K562 (cell line): ENCODE measurements around the gene ZFP36. TPM values are rescaled to one million over a fixed set of nuclear protein-coding genes. Genes with fewer than 3 reads are reported as not detected.

Experiments
- ATAC-seq: fragments of 200-7000 bp; cut with Tn5 transposase; 3 replicates; pipeline ENCODE4 v1.9.1; 2020; ENCODE audit warnings: moderate library complexity
- BruUV-seq: library from RNA; stranded (reverse); fragments of 400-500 nt; replicated peaks from 2 replicates; lab custom pipeline; 2021; lab: Mats Ljungman, UMichigan
- CTCF ChIA-PET: fragments of 300-600 bp; formaldehyde crosslinking; extraction: SDS; loops from one replicate; lab custom pipeline; 2021; ENCODE audit warnings: low intra/inter-chr PET ratio; lab: Yijun Ruan, JAX
- POLR2A ChIA-PET: fragments of 300-600, 350-650 bp; sonication (Branson Sonifier 250); formaldehyde crosslinking; extraction: SDS; loops from one replicate; lab custom pipeline; 2021; ENCODE audit warnings: antibody characterized with exemption, inconsistent platforms; lab: Yijun Ruan, JAX
- DNase-seq, 4 experiments: peaks; one replicate each; pipeline versions ENCODE4 v3.0.0 to v3.0.0-alpha.2; 2011 to 2018; ENCODE audit warnings: low spot score in 3 of 4, mixed read lengths in 3 of 4; ENCODE audit errors: extremely low read depth in 1 of 4
- FAIRE-seq: peaks from 2 replicates; lab custom pipeline; 2011; peaks lifted over from hg19 to GRCh38; lab: Jason Lieb, UNC
- H2AFZ ChIP-seq: 2 replicates; pipeline ENCODE4 v1.6.0; 2011; ENCODE audit warnings: low read depth, low read length, control low read depth, inconsistent platforms
- H3K27ac ChIP-seq: fragments of 200-600 bp; 3 replicates; pipeline ENCODE4 v1.8.0; 2011; ENCODE audit warnings: low read depth, mild to moderate bottlenecking, control low read depth, inconsistent platforms, low read length, moderate library complexity, mixed read lengths; ENCODE audit errors: extremely low read depth
- H3K27me3 ChIP-seq, 2 experiments: fragments of 300-600 bp in 1 of 2; 2 replicates in 1 of 2; 3 replicates in 1 of 2; pipeline versions ENCODE4 v1.6.0 to v1.8.0; 2011; ENCODE audit warnings: inconsistent platforms in 2 of 2, low read length in 2 of 2, mild to moderate bottlenecking in 1 of 2, mixed read lengths in 1 of 2, moderate library complexity in 1 of 2; ENCODE audit not compliant: control insufficient read depth in 2 of 2, insufficient read depth in 2 of 2
- H3K36me3 ChIP-seq: fragments of 300-600 bp; 3 replicates; pipeline ENCODE4 v1.8.0; 2011; ENCODE audit warnings: mild to moderate bottlenecking, low read length, inconsistent platforms; ENCODE audit not compliant: control insufficient read depth, insufficient read depth
- H3K4me1 ChIP-seq, 2 experiments: fragments of 200-600 bp in 1 of 2; replicated peaks in 1 of 2; 2 replicates in 1 of 2; 3 replicates in 1 of 2; pipeline versions ENCODE4 v1.5.1 to v1.8.0; 2011; ENCODE audit warnings: inconsistent platforms in 2 of 2, low read length in 2 of 2, mild to moderate bottlenecking in 1 of 2, mixed read lengths in 1 of 2, moderate library complexity in 1 of 2; ENCODE audit not compliant: control insufficient read depth in 2 of 2, insufficient read depth in 2 of 2
- H3K4me2 ChIP-seq: 2 replicates; pipeline ENCODE4 v1.6.1; 2011; ENCODE audit warnings: low read length, control low read depth, inconsistent platforms, mixed read lengths; ENCODE audit not compliant: insufficient read depth
- H3K4me3 ChIP-seq: fragments of 200-600 bp; sonication (generic), shearing (Covaris generic); 2 replicates; pipeline ENCODE4 v1.5.1; 2016; ENCODE audit warnings: control low read depth, inconsistent platforms
- H3K79me2 ChIP-seq: fragments of 200-600 bp; 3 replicates; pipeline ENCODE4 v1.8.0; 2011; ENCODE audit warnings: low read length, inconsistent platforms; ENCODE audit not compliant: control insufficient read depth, insufficient read depth
- H3K9ac ChIP-seq, 2 experiments: 2 replicates each; pipeline versions ENCODE4 v1.6.0 to v1.6.1; 2011; ENCODE audit warnings: low read depth in 2 of 2, low read length in 2 of 2, control low read depth in 1 of 2, inconsistent platforms in 1 of 2, mild to moderate bottlenecking in 1 of 2, mixed read lengths in 1 of 2; ENCODE audit not compliant: insufficient read depth in 1 of 2
- H3K9me1 ChIP-seq: one replicate; pipeline ENCODE4 v1.6.0; 2011; ENCODE audit warnings: inconsistent platforms, mild to moderate bottlenecking, low read length, moderate library complexity; ENCODE audit not compliant: control insufficient read depth, insufficient read depth
- H3K9me3 ChIP-seq: replicated peaks from 2 replicates; pipeline ENCODE4 v1.5.1; 2011; ENCODE audit warnings: low read depth, low read length, inconsistent platforms; ENCODE audit not compliant: control insufficient read depth, insufficient read depth
- H4K20me1 ChIP-seq: replicated peaks from 2 replicates; pipeline ENCODE4 v1.6.1; 2011; ENCODE audit warnings: low read length, inconsistent platforms, mixed read lengths; ENCODE audit not compliant: control insufficient read depth, insufficient read depth
- CBX1 ChIP-seq: sonication (generic); IDR thresholded peaks from 2 replicates; pipeline ENCODE4 v1.6.1; 2016; ENCODE audit warnings: antibody characterized with exemption, low read depth, mild to moderate bottlenecking
- E2F5 ChIP-seq: sonication (generic); formaldehyde crosslinking; IDR thresholded peaks from 2 replicates; pipeline ENCODE4 v1.8.0; 2022; ENCODE audit warnings: mild to moderate bottlenecking, missing genetic modification reagents
- HMBOX1 ChIP-seq: sonication (generic); IDR thresholded peaks from 2 replicates; pipeline ENCODE4 v1.6.1; 2016
- KLF1 ChIP-seq: fragments of 450-650 bp; IDR thresholded peaks from 2 replicates; pipeline ENCODE4 v1.6.1; 2016; ENCODE audit warnings: missing genetic modification characterization, missing compliant biosample characterization
- KLF10 ChIP-seq: fragments of 250-450 bp; sonication (Bioruptor Pico); IDR thresholded peaks from 2 replicates; pipeline ENCODE4 v1.6.1; 2021; ENCODE audit warnings: matching md5 sums
- NFE2 ChIP-seq: IDR thresholded peaks from 2 replicates; pipeline ENCODE4 v1.6.1; 2014; ENCODE audit warnings: antibody characterized with exemption, low read depth
- POLR3A ChIP-seq: IDR thresholded peaks from 2 replicates; pipeline ENCODE4 v1.6.1; 2011; ENCODE audit warnings: borderline replicate concordance, mild to moderate bottlenecking, moderate library complexity; ENCODE audit not compliant: insufficient read length, insufficient read depth; ENCODE audit errors: extremely low read depth
- TGIF2 ChIP-seq: sonication (generic); formaldehyde crosslinking; IDR thresholded peaks from 2 replicates; pipeline ENCODE4 v1.8.1; 2022; ENCODE audit warnings: mild to moderate bottlenecking, missing genetic modification reagents, moderate library complexity
- THAP12 ChIP-seq: fragments of 250-450 bp; sonication (Bioruptor Pico); IDR thresholded peaks from 2 replicates; pipeline ENCODE4 v1.9.0; 2021; ENCODE audit warnings: mild to moderate bottlenecking, inconsistent platforms
- TRIM25 ChIP-seq: fragments of 450-650 bp; IDR thresholded peaks from 2 replicates; pipeline ENCODE4 v1.7.0; 2016; ENCODE audit warnings: borderline replicate concordance
- ZBTB17 ChIP-seq: fragments of 450-650 bp; formaldehyde crosslinking; IDR thresholded peaks from 2 replicates; pipeline ENCODE4 v1.4.0; 2020; ENCODE audit warnings: mild to moderate bottlenecking
- ZNF280A ChIP-seq: fragments of 450-650 bp; IDR thresholded peaks from 2 replicates; pipeline ENCODE4 v1.6.1; 2018; ENCODE audit warnings: mild to moderate bottlenecking, low read depth; ENCODE audit not compliant: partially characterized antibody
- ZNF644 ChIP-seq: fragments of 200-800 bp; sonication (Bioruptor generic); IDR thresholded peaks from 2 replicates; pipeline ENCODE4 v1.6.1; 2016; ENCODE audit warnings: low read depth, missing genetic modification characterization, missing compliant biosample characterization
- ZNF785 ChIP-seq: fragments of 250-450 bp; sonication (Bioruptor Pico); IDR thresholded peaks from 2 replicates; pipeline ENCODE4 v1.4.0; 2020; ENCODE audit warnings: mild to moderate bottlenecking
- in situ Hi-C: fragments of 300-500 bp; cut with MboI; formaldehyde crosslinking; loops from 4 replicates; pipeline ENCODE4 v1.15.0; 2018; ENCODE audit warnings: inconsistent platforms, mixed read lengths
- intact Hi-C: fragments of 100-400 bp; cut with micrococcal nuclease; formaldehyde crosslinking; loops from 2 replicates; pipeline ENCODE4 v1.14.2; 2022
- polyA plus RNA-seq, 8 experiments: library from polyadenylated mRNA; depleted of rRNA in 4 of 8; stranded (reverse) in 5 of 8; unstranded in 3 of 8; fragments of >200 nt; fragmentation: Nextera tagmentation in 2 of 8; fragmentation: Illumina TruSeq in 1 of 8; extraction: Ambion mirVana in 2 of 8; extraction: Trizol in 1 of 8; gene quantifications; 2 replicates each; pipeline versions ENCODE4 v1.2.1 to v1.2.3, GENCODE V29; 2011 to 2014; ENCODE audit warnings: inconsistent platforms in 1 of 8, missing spikeins in 1 of 8
- total RNA-seq, 7 experiments: library from RNA; depleted of rRNA in 6 of 7; stranded (reverse); fragments of >200 nt in 6 of 7; fragmentation: Illumina TruSeq in 2 of 7; extraction: Trizol in 2 of 7; gene quantifications; 2 replicates each; pipeline versions ENCODE4 v1.2.1 to v1.2.3, GENCODE V29; 2011 to 2021; ENCODE audit warnings: low replicate concordance in 1 of 7

ZFP36 gene
- total and polyA plus RNA-seq, 9 of the 15 experiments (the other 6 are each of a cell fraction or from before 2014, with no cell fraction given): 1.0 to 20.1 (median 3.5) TPM

- TF ChIP-seq E2F5 (CRISPR knock-in tag) (no peak), ZNF785 (CRISPR knock-in tag) (no peak), ZNF644 (tag) (no peak)
Observed at GRCh38 chr19:39372941-39373340, 33.7 kb upstream of the ZFP36 start (continued).

- Histone ChIP-seq H3K27me3 (no peaks in the 10 kb centered on the region), H2AFZ (no peak overlapping the region), H3K4me3 (no peak overlapping the region), H3K27ac (no peak overlapping the region), H3K9me3 (no peaks in the 10 kb centered on the region), H3K79me2 (no peaks in the 10 kb centered on the region), H3K4me2 (no peak overlapping the region), H3K4me1 (peaks cover 2 to 10% of the 10 kb centered on the region in 2 experiments; a peak in 3 of 5 replicates), H3K9ac (no peak overlapping the region), H3K36me3 (peaks cover 92% of the 10 kb centered on the region), H4K20me1 (peaks cover 1% of the 10 kb centered on the region; the same call in 1 of the 2 replicates), H3K9me1 (peaks cover 6% of the 10 kb centered on the region)
- intact Hi-C loops (no loop called here), in situ Hi-C loops (no loop called here)
- DNase-seq (no peak), ATAC-seq (no peak), FAIRE-seq (no peak)
- no TSS peak for BruUV-seq
- ChIA-PET POLR2A (interaction anchor here (0.9 to 1.0 kb wide), 4 partner anchors 15 to 105 kb away, joined by 3 to 4 read pairs (median 3); partner anchors contain the start of genes MED29, PAF1, RPS16 and TIMM50), CTCF (no interaction called here)
- TF ChIP-seq POLR3A: no peak
- TF ChIP-seq TRIM25: no peak
- no peak for TF ChIP-seq TGIF2
- no peak for TF ChIP-seq ZBTB17 (CRISPR knock-in tag)
- TF ChIP-seq CBX1: no peak
- no peak for TF ChIP-seq THAP12 (CRISPR knock-in tag)
- TF ChIP-seq ZNF280A: no peak
- no peak for TF ChIP-seq NFE2
- TF ChIP-seq HMBOX1: no peak
- TF ChIP-seq KLF10 (CRISPR knock-in tag): no peak
- no peak for TF ChIP-seq KLF1 (tag)
Observed at GRCh38 chr19:39375929-39376328, 30.7 kb upstream of the ZFP36 start.
